SK-N-SH treated with all-trans-retinoic acid at 6 μM for 48 hours (cell line): Measurements from ENCODE around the gene PDE3A.

Experiments
- ATAC-seq: fragments of 200-7000 bp; cut with Tn5 transposase; 3 replicates; pipeline ENCODE4 v1.9.1; 2020; ENCODE audit warnings: mild to moderate bottlenecking, moderate library complexity
- ARNTL ChIP-seq: fragments of 450-650 bp; formaldehyde crosslinking; IDR thresholded peaks from 2 replicates; pipeline ENCODE4 v1.5.0; 2020; ENCODE audit warnings: low read depth, mild to moderate bottlenecking, moderate library complexity, borderline replicate concordance
- BACH2 ChIP-seq: fragments of 250-450 bp; sonication (Bioruptor Pico); IDR thresholded peaks from 2 replicates; pipeline ENCODE4 v1.9.0; 2021; ENCODE audit warnings: mild to moderate bottlenecking, borderline replicate concordance
- CSDC2 ChIP-seq: fragments of 250-450 bp; sonication (Bioruptor Pico); IDR thresholded peaks from 2 replicates; pipeline ENCODE4 v1.5.0; 2020; ENCODE audit warnings: mild to moderate bottlenecking, moderate library complexity
- CSRNP3 ChIP-seq: fragments of 250-450 bp; sonication (Bioruptor Pico); IDR thresholded peaks from 2 replicates; pipeline ENCODE4 v1.5.1; 2021; ENCODE audit warnings: mild to moderate bottlenecking, moderate library complexity
- ESRRG ChIP-seq: fragments of 250-450 bp; sonication (Bioruptor Pico); IDR thresholded peaks from 2 replicates; pipeline ENCODE4 v1.6.1; 2021; ENCODE audit warnings: mild to moderate bottlenecking
- GLIS3 ChIP-seq: fragments of 250-450 bp; sonication (Bioruptor Pico); IDR thresholded peaks from 2 replicates; pipeline ENCODE4 v1.5.0; 2020; ENCODE audit warnings: mild to moderate bottlenecking, moderate library complexity
- ISL1 ChIP-seq: fragments of 250-450 bp; sonication (Bioruptor Pico); IDR thresholded peaks from 2 replicates; pipeline ENCODE4 v2.1.2; 2022; ENCODE audit warnings: mild to moderate bottlenecking, moderate library complexity
- OSR1 ChIP-seq: fragments of 250-450 bp; sonication (Bioruptor Pico); IDR thresholded peaks from 2 replicates; pipeline ENCODE4 v1.8.0; 2022; ENCODE audit warnings: moderate library complexity, mild to moderate bottlenecking, inconsistent platforms
- PPARA ChIP-seq: fragments of 250-450 bp; sonication (Bioruptor Pico); IDR thresholded peaks from 2 replicates; pipeline ENCODE4 v1.5.0; 2020; ENCODE audit warnings: mild to moderate bottlenecking, borderline replicate concordance
- RARB ChIP-seq: fragments of 250-450 bp; sonication (Bioruptor Pico); IDR thresholded peaks from 2 replicates; pipeline ENCODE4 v1.8.0; 2021; ENCODE audit warnings: mild to moderate bottlenecking, moderate library complexity
- TCF4 ChIP-seq: fragments of 250-450 bp; sonication (Bioruptor Pico); IDR thresholded peaks from 2 replicates; pipeline ENCODE4 v1.8.0; 2021; ENCODE audit warnings: mild to moderate bottlenecking, moderate library complexity, borderline replicate concordance
- TSHZ2 ChIP-seq: fragments of 250-450 bp; sonication (Bioruptor Pico); IDR thresholded peaks from 2 replicates; pipeline ENCODE4 v1.5.0; 2020; ENCODE audit warnings: mild to moderate bottlenecking, moderate library complexity
- ZC3H10 ChIP-seq: fragments of 250-450 bp; sonication (Bioruptor Pico); IDR thresholded peaks from 2 replicates; pipeline ENCODE4 v1.5.1; 2021; ENCODE audit warnings: mild to moderate bottlenecking, moderate library complexity
- ZFP3 ChIP-seq: fragments of 250-450 bp; sonication (Bioruptor Pico); IDR thresholded peaks from 2 replicates; pipeline ENCODE4 v1.5.0; 2020; ENCODE audit warnings: mild to moderate bottlenecking, moderate library complexity
- ZFP30 ChIP-seq: fragments of 450-650 bp; formaldehyde crosslinking; IDR thresholded peaks from 2 replicates; pipeline ENCODE4 v1.5.0; 2022; ENCODE audit warnings: mild to moderate bottlenecking, moderate library complexity
- ZNF565 ChIP-seq: fragments of 450-650 bp; formaldehyde crosslinking; conservative IDR thresholded peaks from 2 replicates; pipeline ENCODE4 v1.5.0; 2020; ENCODE audit warnings: low read depth, mild to moderate bottlenecking, moderate library complexity
- ZNF8 ChIP-seq: fragments of 450-650 bp; formaldehyde crosslinking; IDR thresholded peaks from 2 replicates; pipeline ENCODE4 v1.5.0; 2020; ENCODE audit warnings: mild to moderate bottlenecking, moderate library complexity
- TF ChIP-seq, protein P1 (sequence below): fragments of 250-450 bp; sonication (Bioruptor Pico); IDR thresholded peaks from 2 replicates; pipeline ENCODE4 v1.8.0; 2020; ENCODE audit warnings: mild to moderate bottlenecking, moderate library complexity, borderline replicate concordance
- TF ChIP-seq, protein P2 (sequence below): fragments of 250-450 bp; sonication (Bioruptor Pico); IDR thresholded peaks from 2 replicates; pipeline ENCODE4 v1.5.1; 2020; ENCODE audit warnings: low read depth, mild to moderate bottlenecking, moderate library complexity

PDE3A gene

DNA sequence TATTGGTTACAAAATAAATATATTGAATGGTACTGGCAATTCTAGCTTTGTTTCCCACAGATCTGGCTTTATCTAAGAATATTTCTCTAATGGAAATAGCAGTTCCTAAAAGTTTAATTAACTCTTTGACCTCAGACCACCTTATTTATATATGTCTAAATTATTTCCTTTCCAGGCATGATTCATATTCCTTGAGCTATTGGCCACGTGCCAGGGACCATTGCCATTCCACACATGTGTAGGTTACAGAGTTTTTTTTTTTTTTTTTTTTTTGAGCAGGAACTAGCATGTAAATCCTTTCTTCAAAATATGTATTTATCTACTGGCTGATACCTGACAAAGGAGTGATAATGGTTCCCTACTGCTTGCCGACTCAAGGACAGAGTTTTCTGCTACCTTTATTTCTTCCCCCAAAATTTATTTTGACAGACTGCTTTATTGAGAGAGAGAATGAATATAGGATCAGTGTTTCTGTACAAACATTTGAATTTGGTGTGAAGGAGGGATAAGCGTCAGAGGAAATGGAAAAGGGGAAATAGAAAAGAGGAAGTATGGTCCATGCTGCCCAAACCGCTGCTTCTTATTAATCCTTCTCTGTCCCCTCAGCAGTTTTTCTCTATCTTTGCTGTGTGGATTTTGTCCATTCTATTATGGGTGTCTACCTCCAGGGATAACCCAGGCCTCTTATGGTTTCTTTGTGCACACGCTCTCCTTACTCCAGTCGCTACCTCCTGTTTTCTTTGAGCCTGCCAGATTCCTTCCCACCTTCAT lies 36.4 kb downstream of the PDE3A start (continued):
- TF ChIP-seq ZFP3 (CRISPR knock-in tag): no peak
- TF ChIP-seq, protein P1, sequence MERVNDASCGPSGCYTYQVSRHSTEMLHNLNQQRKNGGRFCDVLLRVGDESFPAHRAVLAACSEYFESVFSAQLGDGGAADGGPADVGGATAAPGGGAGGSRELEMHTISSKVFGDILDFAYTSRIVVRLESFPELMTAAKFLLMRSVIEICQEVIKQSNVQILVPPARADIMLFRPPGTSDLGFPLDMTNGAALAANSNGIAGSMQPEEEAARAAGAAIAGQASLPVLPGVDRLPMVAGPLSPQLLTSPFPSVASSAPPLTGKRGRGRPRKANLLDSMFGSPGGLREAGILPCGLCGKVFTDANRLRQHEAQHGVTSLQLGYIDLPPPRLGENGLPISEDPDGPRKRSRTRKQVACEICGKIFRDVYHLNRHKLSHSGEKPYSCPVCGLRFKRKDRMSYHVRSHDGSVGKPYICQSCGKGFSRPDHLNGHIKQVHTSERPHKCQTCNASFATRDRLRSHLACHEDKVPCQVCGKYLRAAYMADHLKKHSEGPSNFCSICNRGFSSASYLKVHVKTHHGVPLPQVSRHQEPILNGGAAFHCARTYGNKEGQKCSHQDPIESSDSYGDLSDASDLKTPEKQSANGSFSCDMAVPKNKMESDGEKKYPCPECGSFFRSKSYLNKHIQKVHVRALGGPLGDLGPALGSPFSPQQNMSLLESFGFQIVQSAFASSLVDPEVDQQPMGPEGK (CRISPR knock-in tag): no peak
- TF ChIP-seq ZNF8 (CRISPR knock-in tag): no peak
- TF ChIP-seq, all 23 proteins: peak for 0

GRCh38 chr12:20409607-20410377 lies 41.5 kb downstream of the PDE3A start:
- TF ChIP-seq PPARA (CRISPR knock-in tag): no peak
- TF ChIP-seq TSHZ2 (CRISPR knock-in tag): no peak
- TF ChIP-seq, protein P2, sequence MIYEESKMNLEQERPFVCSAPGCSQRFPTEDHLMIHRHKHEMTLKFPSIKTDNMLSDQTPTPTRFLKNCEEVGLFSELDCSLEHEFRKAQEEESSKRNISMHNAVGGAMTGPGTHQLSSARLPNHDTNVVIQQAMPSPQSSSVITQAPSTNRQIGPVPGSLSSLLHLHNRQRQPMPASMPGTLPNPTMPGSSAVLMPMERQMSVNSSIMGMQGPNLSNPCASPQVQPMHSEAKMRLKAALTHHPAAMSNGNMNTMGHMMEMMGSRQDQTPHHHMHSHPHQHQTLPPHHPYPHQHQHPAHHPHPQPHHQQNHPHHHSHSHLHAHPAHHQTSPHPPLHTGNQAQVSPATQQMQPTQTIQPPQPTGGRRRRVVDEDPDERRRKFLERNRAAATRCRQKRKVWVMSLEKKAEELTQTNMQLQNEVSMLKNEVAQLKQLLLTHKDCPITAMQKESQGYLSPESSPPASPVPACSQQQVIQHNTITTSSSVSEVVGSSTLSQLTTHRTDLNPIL (CRISPR knock-in tag): no peak
- ATAC-seq: no peak

DNA sequence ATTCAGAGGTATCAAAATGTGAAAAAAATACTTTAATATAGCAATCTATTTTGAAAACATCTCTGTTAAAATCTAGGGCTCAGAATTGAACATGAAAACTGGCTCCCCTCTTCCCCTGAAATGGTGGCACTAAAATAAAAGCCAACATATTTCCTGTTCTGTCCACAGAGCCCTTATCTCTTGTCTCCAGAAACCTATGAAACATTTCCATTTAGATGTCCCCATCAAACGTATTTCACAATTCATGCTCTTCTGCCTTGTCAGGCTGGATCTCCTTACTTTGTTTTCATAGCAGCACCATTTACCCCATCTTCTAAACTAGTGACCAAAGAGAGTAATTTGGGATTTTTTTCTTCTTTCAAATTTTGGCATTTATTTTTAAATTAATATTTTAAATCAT lies 42.4 kb downstream of the PDE3A start:
- no peak for ATAC-seq
- no peak for TF ChIP-seq GLIS3 (CRISPR knock-in tag)
- TF ChIP-seq CSDC2: no peak
- TF ChIP-seq BACH2: no peak
- TF ChIP-seq ISL1: no peak
- no peak for TF ChIP-seq ZNF565 (CRISPR knock-in tag)
- no peak for TF ChIP-seq ZFP30 (CRISPR knock-in tag)
- TF ChIP-seq ESRRG (CRISPR knock-in tag): no peak
- TF ChIP-seq OSR1: no peak
- no peak for TF ChIP-seq RARB (CRISPR knock-in tag)
- TF ChIP-seq TCF4: no peak
- no peak for TF ChIP-seq ZC3H10
- TF ChIP-seq CSRNP3 (CRISPR knock-in tag): no peak
- TF ChIP-seq, all 23 proteins: peak for 0

GRCh38 chr12:20411345-20411744 lies 43.0 kb downstream of the PDE3A start:
- ATAC-seq: no peak
- no peak for TF ChIP-seq OSR1
- TF ChIP-seq ARNTL (CRISPR knock-in tag): no peak
- no peak for TF ChIP-seq TCF4
- TF ChIP-seq ZNF8 (CRISPR knock-in tag): no peak
- TF ChIP-seq, protein P2 (CRISPR knock-in tag): no peak
- no peak for TF ChIP-seq ZFP30 (CRISPR knock-in tag)
